ENCODE results near the gene MTRFR. TPM values are rescaled to one million over a fixed set of nuclear protein-coding genes. Genes with fewer than 3 reads are reported as not detected.
"Not testable (repeated sequence)": the region's sequence is repeated elsewhere in the genome, so short reads cannot be mapped to it uniquely, and the experiment has no call there.

The MTRFR gene
- total RNA-seq, 1 experiment from 2014 or later: 21.9 TPM

DNA sequence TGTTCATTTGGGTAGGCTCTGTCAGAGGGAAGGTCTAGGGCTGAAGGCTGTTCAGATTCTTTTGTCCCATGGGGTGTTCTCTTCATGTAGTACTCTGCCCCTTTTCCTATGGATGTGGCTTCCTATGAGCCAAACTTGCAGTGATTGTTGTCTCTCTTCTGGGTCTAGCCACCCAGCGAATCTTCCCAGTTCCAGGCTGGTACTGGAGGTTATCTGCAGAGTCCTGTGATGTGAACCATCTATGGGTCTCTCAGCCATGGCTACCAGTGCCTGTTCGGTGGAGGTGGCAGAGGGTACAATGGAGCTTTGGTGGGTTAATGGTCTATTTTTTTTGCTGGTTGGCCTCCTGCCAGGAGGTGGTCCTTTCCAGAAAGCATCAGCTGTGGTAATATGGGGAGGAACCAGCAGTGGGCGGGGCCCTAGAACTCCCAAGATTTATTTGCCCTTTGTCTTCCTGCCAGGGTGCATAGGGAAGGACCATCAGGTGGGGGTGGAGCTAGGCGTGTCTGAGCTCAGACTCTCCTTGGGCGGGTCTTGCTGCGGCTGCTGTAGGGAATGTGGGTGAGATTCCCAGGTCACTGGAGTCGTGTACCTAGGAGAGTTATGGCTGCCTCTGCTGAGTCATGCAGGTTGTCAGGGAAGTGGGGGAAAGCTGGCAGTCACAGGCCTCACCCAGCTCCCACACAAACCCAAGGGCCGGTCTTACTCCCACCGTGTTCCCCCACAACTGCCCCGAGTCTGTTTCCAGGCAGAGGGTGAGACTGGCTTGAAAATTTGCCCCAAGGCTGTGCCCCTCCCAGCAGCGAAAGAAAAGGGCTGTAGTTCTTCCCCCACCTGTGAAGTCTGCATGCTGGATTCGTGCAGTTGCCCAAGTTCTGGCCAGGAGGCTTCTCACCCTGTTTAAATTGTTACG is 17.5 kb downstream of the MTRFR start:
- CTCF ChIA-PET: interaction anchor here (0.6 kb wide), 1 partner anchor 576 kb away, joined by 4 read pairs; no protein-coding TSS in a partner anchor
- no peak for TF ChIP-seq EZH2 (IDR thresholded peaks at IDR 0.05; ENCODE audit: borderline replicate concordance, low read depth, low read length, poor library complexity, severe bottlenecking)
- TF ChIP-seq, protein P1, sequence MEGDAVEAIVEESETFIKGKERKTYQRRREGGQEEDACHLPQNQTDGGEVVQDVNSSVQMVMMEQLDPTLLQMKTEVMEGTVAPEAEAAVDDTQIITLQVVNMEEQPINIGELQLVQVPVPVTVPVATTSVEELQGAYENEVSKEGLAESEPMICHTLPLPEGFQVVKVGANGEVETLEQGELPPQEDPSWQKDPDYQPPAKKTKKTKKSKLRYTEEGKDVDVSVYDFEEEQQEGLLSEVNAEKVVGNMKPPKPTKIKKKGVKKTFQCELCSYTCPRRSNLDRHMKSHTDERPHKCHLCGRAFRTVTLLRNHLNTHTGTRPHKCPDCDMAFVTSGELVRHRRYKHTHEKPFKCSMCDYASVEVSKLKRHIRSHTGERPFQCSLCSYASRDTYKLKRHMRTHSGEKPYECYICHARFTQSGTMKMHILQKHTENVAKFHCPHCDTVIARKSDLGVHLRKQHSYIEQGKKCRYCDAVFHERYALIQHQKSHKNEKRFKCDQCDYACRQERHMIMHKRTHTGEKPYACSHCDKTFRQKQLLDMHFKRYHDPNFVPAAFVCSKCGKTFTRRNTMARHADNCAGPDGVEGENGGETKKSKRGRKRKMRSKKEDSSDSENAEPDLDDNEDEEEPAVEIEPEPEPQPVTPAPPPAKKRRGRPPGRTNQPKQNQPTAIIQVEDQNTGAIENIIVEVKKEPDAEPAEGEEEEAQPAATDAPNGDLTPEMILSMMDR (conservative IDR thresholded peaks at IDR 0.05; ENCODE audit: low read depth, low read length): no peak
- H3K27me3 ChIP-seq (replicated peaks; ENCODE audit: insufficient read depth, low read depth, low read length, poor library complexity): no peaks in the 10 kb centered on the region
- intact Hi-C loops (cut with micrococcal nuclease; ENCODE audit: unreplicated experiment): no loop called here
- H3K36me3 ChIP-seq (ENCODE audit: insufficient read depth, low read length, poor library complexity, severe bottlenecking): peaks cover 34% of the 10 kb centered on the region
- peak overlapping the region; percentile 71 for H3K27ac ChIP-seq (ENCODE audit: low read depth, low read length, poor library complexity, severe bottlenecking)
- no TSS peak for BruUV-seq (replicated peaks)
- peak; percentile 56 for DNase-seq (ENCODE audit: low spot score)
- H3K9me3 ChIP-seq (ENCODE audit: low read depth, low read length, poor library complexity, severe bottlenecking): no peaks in the 10 kb centered on the region
- POLR2A ChIA-PET (ENCODE audit: low non-redundant PET): no interaction called here
- peaks cover 15% of the 10 kb centered on the region for H3K4me1 ChIP-seq (ENCODE audit: insufficient read depth, low read length, poor library complexity, severe bottlenecking)
- no peak overlapping the region for H3K4me3 ChIP-seq (ENCODE audit: low read depth, low read length, poor library complexity, severe bottlenecking)

DNA sequence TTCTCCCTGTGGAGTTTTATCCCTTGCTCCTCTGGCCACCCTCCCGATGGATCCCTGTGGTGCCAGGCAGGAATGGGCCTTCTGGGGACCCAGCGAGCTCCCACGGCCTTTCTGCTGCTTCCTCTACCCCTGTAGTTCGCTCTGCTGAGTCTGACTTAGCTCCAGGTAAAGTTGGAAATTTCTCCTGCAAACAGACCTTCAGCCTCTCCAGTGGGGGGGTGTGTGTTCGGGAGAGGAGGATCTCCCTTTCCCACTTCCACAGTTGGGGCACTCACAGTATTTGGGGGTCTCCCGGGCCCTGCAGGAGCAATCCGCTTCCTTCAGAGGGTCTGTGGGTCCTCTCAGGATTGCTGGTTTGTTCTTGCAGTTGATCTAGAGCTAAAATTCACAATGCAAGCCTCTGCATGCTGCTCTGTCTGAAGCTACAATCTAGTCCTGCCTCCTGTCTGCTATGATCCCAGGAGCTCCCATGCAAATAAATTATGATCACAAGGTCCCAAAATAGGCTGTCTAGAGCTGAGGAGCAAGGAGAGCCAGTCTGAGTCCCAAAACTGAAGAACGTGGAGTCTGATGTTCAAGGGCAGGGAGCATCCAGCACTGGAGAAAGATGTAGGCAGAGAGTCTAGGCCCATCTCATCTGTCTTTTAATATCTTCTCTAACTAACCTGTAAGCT is 18.3 kb downstream of the MTRFR start:
- ChIA-PET POLR2A (ENCODE audit: low non-redundant PET) (interaction anchor here (0.8 kb wide), 1 partner anchor 174 kb away, joined by 3 read pairs; no protein-coding TSS in a partner anchor), CTCF (interaction anchor here (0.6 kb wide), 2 partner anchors 14 to 577 kb away, joined by 3 to 4 read pairs; no protein-coding TSS in a partner anchor)
- intact Hi-C loops (cut with micrococcal nuclease; ENCODE audit: unreplicated experiment): no loop called here
- H3K27ac ChIP-seq (ENCODE audit: low read depth, low read length, poor library complexity, severe bottlenecking): peak overlapping the region; percentile 71
- BruUV-seq (replicated peaks): no TSS peak
- H3K36me3 ChIP-seq (ENCODE audit: insufficient read depth, low read length, poor library complexity, severe bottlenecking): peaks cover 41% of the 10 kb centered on the region
- no peaks in the 10 kb centered on the region for H3K27me3 ChIP-seq (replicated peaks; ENCODE audit: insufficient read depth, low read depth, low read length, poor library complexity)
- H3K4me3 ChIP-seq (ENCODE audit: low read depth, low read length, poor library complexity, severe bottlenecking): no peak overlapping the region
- TF ChIP-seq EZH2 (IDR thresholded peaks at IDR 0.05; ENCODE audit: borderline replicate concordance, low read depth, low read length, poor library complexity, severe bottlenecking): no peak
- TF ChIP-seq, protein P1 (conservative IDR thresholded peaks at IDR 0.05; ENCODE audit: low read depth, low read length): no peak
- no peaks in the 10 kb centered on the region for H3K9me3 ChIP-seq (ENCODE audit: low read depth, low read length, poor library complexity, severe bottlenecking)
- no peak for DNase-seq (ENCODE audit: low spot score)
- peaks cover 15% of the 10 kb centered on the region for H3K4me1 ChIP-seq (ENCODE audit: insufficient read depth, low read length, poor library complexity, severe bottlenecking)

DNA sequence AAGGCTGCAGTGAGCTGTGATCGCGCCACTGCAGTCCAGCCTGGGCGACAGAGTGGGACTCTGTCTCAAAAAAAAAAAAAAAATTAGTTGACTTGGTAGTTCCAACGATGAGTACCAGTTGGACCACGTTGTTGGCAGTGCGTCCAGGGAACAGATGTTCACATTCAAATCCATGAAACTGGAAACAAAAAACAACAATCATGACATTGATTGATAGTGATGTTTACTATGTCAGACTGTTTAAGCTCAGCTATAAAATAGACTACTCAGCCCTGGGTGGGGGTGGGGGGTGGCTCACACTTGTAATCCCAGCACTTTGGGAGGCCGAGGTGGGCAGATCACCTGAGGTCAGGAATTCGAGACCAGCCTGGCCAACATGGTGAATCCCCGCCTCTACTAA is 19.1 kb downstream of the MTRFR start:
- H3K9me3 ChIP-seq (ENCODE audit: low read depth, low read length, poor library complexity, severe bottlenecking); intact Hi-C loops (cut with micrococcal nuclease; ENCODE audit: unreplicated experiment); H3K27ac ChIP-seq (ENCODE audit: low read depth, low read length, poor library complexity, severe bottlenecking); H3K27me3 ChIP-seq (replicated peaks; ENCODE audit: insufficient read depth, low read depth, low read length, poor library complexity); BruUV-seq (replicated peaks); H3K4me3 ChIP-seq (ENCODE audit: low read depth, low read length, poor library complexity, severe bottlenecking); DNase-seq (ENCODE audit: low spot score): not testable (repeated sequence)
- Histone ChIP-seq H3K36me3 (ENCODE audit: insufficient read depth, low read length, poor library complexity, severe bottlenecking) (peaks cover 48% of the 10 kb centered on the region), H3K4me1 (ENCODE audit: insufficient read depth, low read length, poor library complexity, severe bottlenecking) (peaks cover 15% of the 10 kb centered on the region)
- CTCF ChIA-PET: interaction anchor here (0.6 kb wide), 1 partner anchor 15 kb away, joined by 3 read pairs; no protein-coding TSS in a partner anchor
- POLR2A ChIA-PET (ENCODE audit: low non-redundant PET): interaction anchor here (0.8 kb wide), 1 partner anchor 175 kb away, joined by 3 read pairs; no protein-coding TSS in a partner anchor

Data from A673 (cell line).